GM18861 (cell line): ENCODE results near the gene EML4.

Experiments
- ATAC-seq: cut with Tn5 transposase; IDR thresholded peaks from one replicate; pipeline ENCODE4 v1.9.1; 2021; ENCODE audit not compliant: unreplicated experiment

The EML4 gene

GRCh38 chr2:42136782-42137124 lies 32.4 kb upstream of the EML4 start:
- no peak for ATAC-seq

DNA sequence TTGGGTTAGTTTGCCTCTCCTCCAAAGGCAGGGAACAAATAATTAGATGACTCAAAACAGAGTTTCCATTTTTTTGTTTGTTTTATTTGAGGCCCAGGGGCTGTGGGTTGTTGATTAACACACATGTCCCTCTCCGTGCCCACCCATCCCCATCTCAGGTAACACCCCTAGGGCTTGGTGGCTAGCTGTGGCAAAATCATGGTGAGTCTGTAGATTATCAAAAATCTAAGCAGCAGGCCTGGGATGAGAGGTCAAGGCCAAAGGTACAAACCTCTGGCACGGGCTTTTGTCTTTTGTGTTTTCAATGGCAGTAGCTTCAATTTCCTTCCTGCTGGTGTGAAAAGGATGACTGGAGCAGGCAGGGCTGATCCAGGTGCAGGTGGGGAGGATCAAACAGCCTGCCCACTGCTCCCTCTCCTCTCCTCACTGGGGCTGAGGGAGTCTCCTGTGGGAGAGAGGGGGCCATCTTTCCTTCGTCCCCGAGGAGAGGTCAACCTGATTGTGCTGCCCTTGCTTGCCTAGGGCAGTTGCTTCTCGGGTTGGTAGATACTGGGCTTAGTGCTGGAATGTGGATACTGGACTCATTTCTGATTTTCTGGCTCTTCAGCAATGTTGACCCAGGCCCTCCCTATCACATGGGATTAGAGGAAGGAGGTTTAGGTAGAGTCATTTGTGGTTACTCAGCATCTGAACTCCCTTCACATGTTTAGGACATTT lies 31.9 kb upstream of the EML4 start:
- no peak for ATAC-seq

DNA sequence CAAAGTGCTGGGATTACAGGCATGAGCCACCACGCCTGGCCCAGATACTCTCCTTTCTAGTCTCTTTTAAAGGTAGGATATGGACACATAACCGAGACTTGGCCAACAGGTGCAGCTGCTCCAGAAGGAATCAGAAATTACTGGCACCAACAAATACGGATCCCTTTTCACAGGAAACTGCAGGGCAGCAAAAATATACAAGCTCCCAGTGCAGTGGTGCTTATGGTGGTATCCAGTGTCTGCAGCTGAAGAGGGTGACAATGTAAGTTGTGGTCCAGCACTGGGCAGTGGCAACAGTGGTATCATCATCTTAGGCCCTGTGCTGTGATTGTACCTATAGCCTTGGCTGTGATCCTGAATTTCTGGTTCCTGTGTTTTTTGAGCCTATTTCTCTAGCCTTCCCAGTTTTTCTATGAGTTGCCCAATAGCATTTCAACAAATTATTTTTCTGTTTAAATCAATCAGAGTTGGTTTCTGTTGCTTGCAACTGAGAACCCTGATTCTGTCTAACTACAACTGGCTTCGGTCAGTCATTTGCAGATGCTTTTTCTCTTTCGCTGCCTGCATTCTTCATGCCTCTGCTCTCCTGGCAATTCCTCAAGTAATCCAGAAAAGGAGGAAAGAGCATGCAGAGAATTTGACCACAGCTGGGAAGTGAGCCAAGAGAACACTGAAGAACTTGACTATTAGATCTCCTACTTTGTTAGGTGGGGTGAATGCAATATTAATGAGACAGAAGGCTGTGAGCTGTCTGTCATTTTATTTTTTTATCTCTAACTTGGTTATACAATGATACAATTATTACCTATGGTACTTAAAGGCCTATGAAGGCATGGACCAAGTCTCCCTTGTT lies 30.8 kb upstream of the EML4 start:
- ATAC-seq = no peak

DNA sequence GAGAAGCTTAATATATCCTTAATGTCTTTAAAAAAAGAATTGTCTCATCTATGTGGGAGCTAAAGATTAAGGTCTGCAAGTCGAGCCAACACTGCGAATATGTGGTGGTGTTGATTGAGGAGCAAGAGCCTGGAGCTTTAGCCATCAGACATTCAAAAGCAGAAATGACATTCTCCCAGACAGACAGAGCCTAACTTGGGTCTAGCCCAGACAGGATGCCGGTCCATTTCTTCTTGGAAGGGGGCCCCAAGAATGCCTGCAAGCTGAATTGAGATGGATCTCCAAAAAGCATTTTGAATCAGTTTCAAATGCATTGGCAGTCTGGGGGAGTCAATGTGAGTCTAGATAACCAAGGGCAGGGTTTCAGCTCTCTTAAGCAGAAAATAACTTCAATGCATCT lies 30.1 kb upstream of the EML4 start:
- no peak for ATAC-seq

DNA sequence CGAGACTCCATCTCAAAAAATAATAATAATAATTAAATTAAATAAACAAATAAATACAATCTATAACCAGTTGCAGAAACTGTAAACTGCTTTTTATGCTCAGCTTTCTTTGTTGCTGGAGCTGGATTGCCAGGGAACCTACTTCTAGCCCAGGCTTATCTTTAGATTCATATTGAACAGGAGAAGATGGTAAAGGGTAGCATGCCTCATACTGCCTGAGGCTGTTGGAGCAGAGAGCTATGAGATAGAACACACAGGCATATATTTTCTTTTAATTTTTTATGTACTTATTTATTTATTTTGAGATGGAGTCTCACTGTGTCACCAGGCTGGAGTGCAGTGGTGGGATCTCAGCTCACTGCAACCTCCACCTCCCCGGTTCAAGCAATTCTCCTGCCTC lies 28.7 kb upstream of the EML4 start:
- ATAC-seq = no peak

DNA sequence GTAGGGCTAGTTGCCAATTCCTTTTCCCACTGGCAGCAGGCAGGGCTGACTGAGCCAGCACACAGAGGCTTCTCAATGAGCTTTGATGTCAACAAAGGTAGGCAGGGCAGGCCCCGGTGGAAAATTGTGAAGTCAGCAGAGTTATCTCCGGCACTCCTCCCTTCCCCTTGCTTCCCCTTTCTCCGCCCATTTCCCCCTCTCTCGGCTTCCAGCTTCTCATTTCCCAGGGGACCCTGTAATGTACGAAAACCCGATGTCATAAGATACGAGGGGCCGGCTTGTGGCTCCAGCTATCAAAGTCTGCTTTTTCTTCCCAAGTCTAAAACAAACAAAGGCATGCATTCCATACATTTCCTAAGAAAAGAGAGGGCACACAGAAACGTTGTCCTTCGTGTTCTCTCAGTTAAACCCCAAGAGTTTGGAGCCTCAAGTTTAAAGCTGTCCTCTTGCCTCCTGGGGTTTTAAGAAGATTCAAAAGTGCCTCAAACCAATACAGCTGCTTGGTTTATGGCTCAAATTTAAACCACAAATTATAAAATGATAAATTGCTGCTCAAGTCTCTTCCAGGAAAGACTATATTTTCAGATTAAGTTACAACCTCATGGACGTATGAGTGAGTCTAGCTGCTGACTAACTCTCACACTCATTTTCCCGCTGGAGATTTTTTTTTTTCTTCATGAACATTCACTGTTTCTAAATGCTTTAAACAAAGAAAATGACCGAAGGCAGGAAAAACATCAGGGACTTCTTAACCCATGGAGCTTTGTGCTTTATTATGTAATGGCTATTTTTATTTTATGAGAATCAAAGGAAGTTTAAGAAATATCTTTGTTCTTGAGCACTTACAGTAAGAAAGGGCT lies 27.2 kb upstream of the EML4 start:
- no peak for ATAC-seq

- ATAC-seq = no peak
These were observed 26.5 kb upstream of the EML4 start for GRCh38 chr2:42142547-42143184.

- ATAC-seq = no peak
These were observed 21.4 kb upstream of the EML4 start for GRCh38 chr2:42147641-42148274.

- ATAC-seq = no peak
These were observed 19.0 kb upstream of the EML4 start for GRCh38 chr2:42150159-42150558.

GRCh38 chr2:42153944-42154581 lies 15.1 kb upstream of the EML4 start:
- ATAC-seq = no peak

DNA sequence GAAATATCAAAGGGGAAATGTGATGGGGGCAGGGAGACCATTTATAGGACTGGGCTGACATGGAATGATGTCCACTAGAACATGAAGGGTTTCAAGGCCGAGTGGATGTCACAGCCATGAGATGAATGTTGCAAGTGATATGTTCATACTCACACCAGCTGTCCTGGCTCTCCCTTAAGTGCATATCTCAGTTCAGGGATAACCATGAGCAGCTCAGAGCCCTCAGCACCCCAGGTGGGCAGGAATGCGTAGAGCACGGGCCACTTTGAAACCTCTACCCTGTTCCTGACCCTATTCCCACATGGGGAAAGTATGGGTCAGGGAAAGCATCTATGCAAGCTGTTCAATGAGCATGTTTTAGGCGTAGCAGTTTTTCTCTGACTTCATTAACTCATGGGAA lies 12.4 kb upstream of the EML4 start:
- ATAC-seq = no peak

DNA sequence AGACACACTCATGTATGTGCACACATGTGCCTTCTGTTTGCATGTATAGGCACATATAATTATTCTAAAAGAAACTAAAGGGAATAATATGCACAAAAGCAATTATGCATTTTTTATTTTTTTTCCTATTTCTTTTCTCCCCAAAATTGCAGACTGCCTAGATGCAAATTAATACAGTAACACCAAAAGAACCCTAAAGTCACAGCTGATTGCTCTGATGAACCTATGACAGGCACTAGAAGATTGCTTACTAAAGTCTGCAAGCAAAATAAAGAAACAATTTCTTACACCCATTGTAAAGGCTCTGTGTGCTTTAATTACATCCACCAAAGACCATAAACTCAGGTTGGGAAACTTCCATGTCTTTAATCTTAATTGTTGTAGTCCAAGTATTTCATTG lies 7.7 kb upstream of the EML4 start:
- ATAC-seq = no peak

GRCh38 chr2:42163444-42164045 lies 5.6 kb upstream of the EML4 start:
- no peak for ATAC-seq

DNA sequence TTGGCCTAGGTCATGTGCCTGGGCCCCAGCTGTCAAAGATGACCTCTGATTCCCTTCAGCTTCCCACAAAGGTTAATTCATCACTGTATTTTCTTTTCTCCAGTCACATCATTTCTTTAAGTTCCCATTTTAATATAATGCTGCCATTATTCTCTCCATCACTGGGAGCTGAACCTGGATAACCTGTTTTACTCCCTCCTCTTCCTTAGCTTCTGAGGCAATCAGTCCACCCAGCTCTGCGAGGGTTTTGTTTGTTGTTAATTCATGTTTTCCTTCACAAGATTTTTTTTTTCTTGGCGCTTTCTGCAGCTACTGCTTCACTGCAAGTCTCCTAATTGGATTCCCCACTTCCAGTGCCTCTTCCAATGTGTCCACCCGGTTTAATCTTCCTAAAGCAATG lies 5.1 kb upstream of the EML4 start:
- no peak for ATAC-seq

- ATAC-seq = no peak
These were observed 4.2 kb upstream of the EML4 start for GRCh38 chr2:42164971-42165370.

DNA sequence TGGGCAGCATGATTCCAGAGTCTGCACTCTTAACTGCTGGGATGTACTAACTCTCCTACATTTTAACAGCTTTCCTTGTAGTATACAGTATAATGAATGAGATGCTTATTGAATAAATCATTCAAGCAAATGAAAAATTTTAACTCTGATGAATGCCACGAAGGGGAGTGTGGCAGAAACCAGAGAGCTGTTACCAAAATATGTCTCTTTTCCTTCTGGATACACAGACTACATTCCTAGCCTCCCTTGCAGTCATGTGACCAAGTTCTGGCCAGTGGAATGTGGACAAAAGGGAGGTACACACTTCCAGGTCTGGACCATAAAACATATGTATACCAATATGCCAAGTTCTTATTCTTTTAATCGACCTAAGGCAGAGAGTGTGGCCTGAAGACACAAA lies 1.7 kb upstream of the EML4 start:
- ATAC-seq = no peak

GRCh38 chr2:42168459-42169099 lies 574 bp upstream of the EML4 start:
- no peak for ATAC-seq

- ATAC-seq = peak; percentile 22
These were observed 845 bp downstream of the EML4 start for GRCh38 chr2:42169874-42170521.
